ENCODE results near the gene PHC2. TPM values are rescaled to one million over a fixed set of nuclear protein-coding genes. Genes with fewer than 3 reads are reported as not detected.

PHC2 gene
- total and polyA plus RNA-seq, 2 of the 13 experiments (the other 11 are each of a cell fraction or from before 2014, with no cell fraction given) = 52.5 to 84.9 TPM

DNA sequence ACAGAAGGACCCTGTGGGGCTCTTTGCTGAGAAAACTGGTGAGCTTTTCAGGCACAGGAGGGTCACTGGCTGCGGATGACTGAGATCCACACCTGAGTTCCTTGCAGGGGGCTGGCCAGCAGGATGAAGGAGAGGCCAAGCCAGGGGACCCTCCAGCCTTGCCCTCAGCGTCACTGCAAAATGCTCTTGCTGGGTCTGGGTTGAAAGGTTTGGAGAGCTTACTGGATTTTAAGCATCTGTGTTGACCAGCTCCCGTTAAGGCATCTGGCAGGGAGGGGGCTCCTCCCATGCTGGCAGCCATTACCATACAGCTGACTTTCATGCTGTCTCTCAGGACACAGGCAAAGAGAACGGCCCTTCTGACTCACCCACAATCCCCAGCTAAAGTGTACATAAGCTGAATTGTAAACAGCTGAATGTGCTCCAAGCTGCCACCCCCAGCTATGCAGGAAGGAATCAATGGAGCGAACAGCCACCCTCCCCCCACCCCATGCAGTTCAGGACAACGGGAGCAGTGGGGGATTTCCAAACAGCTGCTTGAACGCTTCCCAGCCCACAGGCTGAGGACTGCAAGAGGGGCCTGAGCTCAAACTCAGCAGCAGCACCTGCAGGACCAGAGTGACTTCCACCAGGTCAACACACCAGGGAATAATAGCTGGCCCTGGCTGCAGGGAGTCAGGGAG, 88.7 kb downstream of the PHC2 start (continued):
- peak; percentile 64; the same call in 1 of the 2 replicates for TF ChIP-seq TFDP1 (CRISPR knock-in tag; IDR thresholded peaks at IDR 0.05; ENCODE audit: borderline replicate concordance)
- 0 out of 2 replicates have a peak, but pooled peaks have one; percentile 63 for TF ChIP-seq ZNF709 (CRISPR knock-in tag; IDR thresholded peaks at IDR 0.05)
- TF ChIP-seq DRAP1 (CRISPR knock-in tag; IDR thresholded peaks at IDR 0.05) = peak; percentile 65; the same call in 1 of the 2 replicates
- TF ChIP-seq ZNF891 (CRISPR knock-in tag; IDR thresholded peaks at IDR 0.05) = no peak
- TF ChIP-seq, protein P1, sequence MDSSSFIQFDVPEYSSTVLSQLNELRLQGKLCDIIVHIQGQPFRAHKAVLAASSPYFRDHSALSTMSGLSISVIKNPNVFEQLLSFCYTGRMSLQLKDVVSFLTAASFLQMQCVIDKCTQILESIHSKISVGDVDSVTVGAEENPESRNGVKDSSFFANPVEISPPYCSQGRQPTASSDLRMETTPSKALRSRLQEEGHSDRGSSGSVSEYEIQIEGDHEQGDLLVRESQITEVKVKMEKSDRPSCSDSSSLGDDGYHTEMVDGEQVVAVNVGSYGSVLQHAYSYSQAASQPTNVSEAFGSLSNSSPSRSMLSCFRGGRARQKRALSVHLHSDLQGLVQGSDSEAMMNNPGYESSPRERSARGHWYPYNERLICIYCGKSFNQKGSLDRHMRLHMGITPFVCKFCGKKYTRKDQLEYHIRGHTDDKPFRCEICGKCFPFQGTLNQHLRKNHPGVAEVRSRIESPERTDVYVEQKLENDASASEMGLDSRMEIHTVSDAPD (CRISPR knock-in tag; IDR thresholded peaks at IDR 0.05) = no peak; the same call in 1 of the 2 replicates
- TF ChIP-seq ZNF546 (CRISPR knock-in tag; conservative IDR thresholded peaks at IDR 0.05) = no peak
- peak; percentile 74; the same call in 1 of the 2 replicates for TF ChIP-seq FOXJ3 (CRISPR knock-in tag; IDR thresholded peaks at IDR 0.05; ENCODE audit: borderline replicate concordance)
- TF ChIP-seq ZBTB25 (CRISPR knock-in tag; IDR thresholded peaks at IDR 0.05) = peak; percentile 87
- peak; percentile 68 for TF ChIP-seq HINFP (CRISPR knock-in tag; IDR thresholded peaks at IDR 0.05; ENCODE audit: low read depth)
- TF ChIP-seq ZSCAN25 (CRISPR knock-in tag; IDR thresholded peaks at IDR 0.05) = peak; percentile 67; the same call in 1 of the 2 replicates
- no peak for TF ChIP-seq ZZZ3 (CRISPR knock-in tag; IDR thresholded peaks at IDR 0.05; ENCODE audit: borderline replicate concordance)
- no peak for TF ChIP-seq NFYB (CRISPR knock-in tag; IDR thresholded peaks at IDR 0.05)
- no peak for TF ChIP-seq RNF219 (CRISPR knock-in tag; IDR thresholded peaks at IDR 0.05)
- TF ChIP-seq AKNA (CRISPR knock-in tag; IDR thresholded peaks at IDR 0.05; ENCODE audit: borderline replicate concordance) = no peak

Measured in HepG2 (cell line).